ENCODE measurements around the gene CHIT1.

GRCh38 chr1:203182387-203182953 lies 47.0 kb downstream of the CHIT1 start:
- no peak for TF ChIP-seq YY1 (IDR thresholded peaks at IDR 0.05; ENCODE audit: insufficient read depth, insufficient read length)
- TF ChIP-seq ZNF274 (IDR thresholded peaks at IDR 0.05; ENCODE audit: low read depth, low read length), result no peak
- TF ChIP-seq SUZ12 (IDR thresholded peaks at IDR 0.05; ENCODE audit: extremely low read depth, insufficient read depth, insufficient read length), result no peak

Measured in NT2/D1 (cell line).